ENCODE data around the gene RDH5. TPM values are rescaled to one million over a fixed set of nuclear protein-coding genes. Genes with fewer than 3 reads are reported as not detected.

Gene RDH5
- total and polyA plus RNA-seq, 2 of the 13 experiments (the other 11 are each of a cell fraction or from before 2014, with no cell fraction given), result 2.6 to 5.7 TPM

DNA sequence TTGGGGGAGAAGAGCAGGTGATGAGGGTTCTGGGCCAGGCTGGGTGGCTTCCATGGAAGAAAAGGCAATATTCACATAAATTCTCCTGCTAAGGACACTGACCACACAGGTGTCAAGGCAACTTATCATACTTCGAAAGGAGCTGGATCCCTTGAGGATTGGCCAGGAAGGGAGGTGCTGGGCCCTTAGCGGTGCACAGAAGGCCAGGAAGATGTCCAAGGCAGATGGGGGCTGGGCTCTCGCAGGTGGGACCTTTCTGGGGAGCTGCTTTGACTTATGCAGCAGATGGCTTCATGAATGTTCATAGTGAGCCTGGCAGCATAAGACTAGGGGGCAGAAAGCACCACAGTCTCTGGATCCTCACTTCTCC lies 4.7 kb downstream of the RDH5 start:
- intact Hi-C loops (cut with micrococcal nuclease; ENCODE audit: unreplicated experiment), result loop anchor here (1.0 to 5.0 kb wide), 2 partner anchors 12 to 538 kb away; no protein-coding TSS in a partner anchor
- Histone ChIP-seq H3K27ac (ENCODE audit: extremely low read length, insufficient read depth, low read length) (no peak overlapping the region), H3K27me3 (ENCODE audit: control insufficient read depth in 1 of 2, insufficient read depth in 2 of 2, low read length in 2 of 2) (no peaks in the 10 kb centered on the region; a peak in 1 of 5 replicates), H3K9me3 (ENCODE audit: low read length) (no peaks in the 10 kb centered on the region), H3K4me2 (ENCODE audit: low read depth, low read length) (no peak overlapping the region), H3K36me3 (replicated peaks in 1 of 2; ENCODE audit: control insufficient read depth in 1 of 2, insufficient read depth in 2 of 2, low read length in 2 of 2) (peaks cover 10 to 25% of the 10 kb centered on the region in 2 experiments; a peak in 4 of 5 replicates), H2AFZ (ENCODE audit: low read length) (no peak overlapping the region), H3K4me1 (ENCODE audit: insufficient read depth, low read length) (peaks cover 70% of the 10 kb centered on the region), H3K4me3 (replicated peaks in 1 of 3; ENCODE audit: insufficient read depth in 1 of 3, low read depth in 2 of 3, low read length in 3 of 3) (no peak overlapping the region), H3K9ac (ENCODE audit: insufficient read depth, low read depth, low read length) (no peak overlapping the region), H3K79me2 (ENCODE audit: insufficient read depth, low read length) (peaks cover 12% of the 10 kb centered on the region), H4K20me1 (ENCODE audit: insufficient read depth, low read length) (0 out of 2 replicates have a peak, but pooled peaks cover 8% of the 10 kb centered on the region)
- BruUV-seq (replicated peaks), result no TSS peak
- no peak for DNase-seq (ENCODE audit: low spot score)
- ChIA-PET POLR2A (interaction anchor here (1.0 to 2.0 kb wide), 4 partner anchors 9 to 249 kb away, joined by 3 to 14 read pairs (median 6); partner anchors contain the start of genes BLOC1S1 and RAB5B), CTCF (ENCODE audit: low intra/inter-chr PET ratio, low total read pairs) (interaction anchor here (3.4 kb wide), 1 partner anchor 12 kb away, joined by 36 read pairs; no protein-coding TSS in a partner anchor)
- in situ Hi-C loops (cut with HindIII; ENCODE audit: extremely low pct_ligation_motif_present, low pct_unique_long_range_greater_than_20kb), result no loop called here
- no peak for ATAC-seq
- no peak for FAIRE-seq
- WGBS (ENCODE audit: low lambda C conversion rate), result 100% methylated on average over 3 of the region's 3 CpGs
- TF ChIP-seq ELK4 (CRISPR knock-in tag; IDR thresholded peaks at IDR 0.05; ENCODE audit: borderline replicate concordance) (no peak), ZNF256 (CRISPR knock-in tag; conservative IDR thresholded peaks at IDR 0.05) (no peak), ATF3 (CRISPR knock-in tag; IDR thresholded peaks at IDR 0.05) (no peak), KAT7 (CRISPR knock-in tag; IDR thresholded peaks at IDR 0.05; ENCODE audit: borderline replicate concordance) (no peak), ZNF678 (CRISPR knock-in tag; IDR thresholded peaks at IDR 0.05) (no peak), ZNF296 (CRISPR knock-in tag; conservative IDR thresholded peaks at IDR 0.05) (no peak), ZNF841 (CRISPR knock-in tag; IDR thresholded peaks at IDR 0.05; ENCODE audit: borderline replicate concordance) (no peak), MAFG (CRISPR knock-in tag; IDR thresholded peaks at IDR 0.05) (no peak), DMAP1 (CRISPR knock-in tag; IDR thresholded peaks at IDR 0.05) (no peak), ZSCAN20 (CRISPR knock-in tag; IDR thresholded peaks at IDR 0.05; ENCODE audit: borderline replicate concordance) (no peak), BHLHE40 (IDR thresholded peaks at IDR 0.05; ENCODE audit: low read length) (no peak), SIN3A (IDR thresholded peaks at IDR 0.05; ENCODE audit: borderline replicate concordance, low read depth, low read length) (no peak), ZNF124 (CRISPR knock-in tag; IDR thresholded peaks at IDR 0.05) (no peak), ZNF788 (CRISPR knock-in tag; IDR thresholded peaks at IDR 0.05; ENCODE audit: borderline replicate concordance) (no peak)
- TF ChIP-seq, protein P1, sequence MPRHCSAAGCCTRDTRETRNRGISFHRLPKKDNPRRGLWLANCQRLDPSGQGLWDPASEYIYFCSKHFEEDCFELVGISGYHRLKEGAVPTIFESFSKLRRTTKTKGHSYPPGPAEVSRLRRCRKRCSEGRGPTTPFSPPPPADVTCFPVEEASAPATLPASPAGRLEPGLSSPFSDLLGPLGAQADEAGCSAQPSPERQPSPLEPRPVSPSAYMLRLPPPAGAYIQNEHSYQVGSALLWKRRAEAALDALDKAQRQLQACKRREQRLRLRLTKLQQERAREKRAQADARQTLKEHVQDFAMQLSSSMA (CRISPR knock-in tag; IDR thresholded peaks at IDR 0.05), result no peak
- TF ChIP-seq, protein P2, sequence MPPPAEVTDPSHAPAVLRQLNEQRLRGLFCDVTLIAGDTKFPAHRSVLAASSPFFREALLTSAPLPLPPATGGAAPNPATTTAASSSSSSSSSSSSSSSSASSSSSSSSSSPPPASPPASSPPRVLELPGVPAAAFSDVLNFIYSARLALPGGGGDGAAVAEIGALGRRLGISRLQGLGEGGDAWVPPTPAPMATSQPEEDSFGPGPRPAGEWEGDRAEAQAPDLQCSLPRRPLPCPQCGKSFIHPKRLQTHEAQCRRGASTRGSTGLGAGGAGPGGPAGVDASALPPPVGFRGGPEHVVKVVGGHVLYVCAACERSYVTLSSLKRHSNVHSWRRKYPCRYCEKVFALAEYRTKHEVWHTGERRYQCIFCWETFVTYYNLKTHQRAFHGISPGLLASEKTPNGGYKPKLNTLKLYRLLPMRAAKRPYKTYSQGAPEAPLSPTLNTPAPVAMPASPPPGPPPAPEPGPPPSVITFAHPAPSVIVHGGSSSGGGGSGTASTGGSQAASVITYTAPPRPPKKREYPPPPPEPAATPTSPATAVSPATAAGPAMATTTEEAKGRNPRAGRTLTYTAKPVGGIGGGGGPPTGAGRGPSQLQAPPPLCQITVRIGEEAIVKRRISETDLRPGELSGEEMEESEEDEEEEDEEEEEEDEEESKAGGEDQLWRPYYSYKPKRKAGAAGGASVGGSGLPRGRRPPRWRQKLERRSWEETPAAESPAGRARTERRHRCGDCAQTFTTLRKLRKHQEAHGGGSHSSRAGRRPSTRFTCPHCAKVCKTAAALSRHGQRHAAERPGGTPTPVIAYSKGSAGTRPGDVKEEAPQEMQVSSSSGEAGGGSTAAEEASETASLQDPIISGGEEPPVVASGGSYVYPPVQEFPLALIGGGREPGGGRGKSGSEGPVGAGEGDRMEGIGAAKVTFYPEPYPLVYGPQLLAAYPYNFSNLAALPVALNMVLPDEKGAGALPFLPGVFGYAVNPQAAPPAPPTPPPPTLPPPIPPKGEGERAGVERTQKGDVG (CRISPR knock-in tag; IDR thresholded peaks at IDR 0.05; ENCODE audit: borderline replicate concordance), result no peak
- TF ChIP-seq, protein P3, sequence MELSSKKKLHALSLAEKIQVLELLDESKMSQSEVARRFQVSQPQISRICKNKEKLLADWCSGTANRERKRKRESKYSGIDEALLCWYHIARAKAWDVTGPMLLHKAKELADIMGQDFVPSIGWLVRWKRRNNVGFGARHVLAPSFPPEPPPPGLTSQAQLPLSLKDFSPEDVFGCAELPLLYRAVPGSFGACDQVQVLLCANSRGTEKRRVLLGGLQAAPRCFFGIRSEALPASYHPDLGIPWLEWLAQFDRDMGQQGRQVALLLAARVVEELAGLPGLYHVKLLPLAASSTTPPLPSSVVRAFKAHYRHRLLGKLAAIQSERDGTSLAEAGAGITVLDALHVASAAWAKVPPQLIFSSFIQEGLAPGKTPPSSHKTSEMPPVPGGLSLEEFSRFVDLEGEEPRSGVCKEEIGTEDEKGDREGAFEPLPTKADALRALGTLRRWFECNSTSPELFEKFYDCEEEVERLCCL (CRISPR knock-in tag; IDR thresholded peaks at IDR 0.05; ENCODE audit: borderline replicate concordance), result no peak
- TF ChIP-seq, protein P4, sequence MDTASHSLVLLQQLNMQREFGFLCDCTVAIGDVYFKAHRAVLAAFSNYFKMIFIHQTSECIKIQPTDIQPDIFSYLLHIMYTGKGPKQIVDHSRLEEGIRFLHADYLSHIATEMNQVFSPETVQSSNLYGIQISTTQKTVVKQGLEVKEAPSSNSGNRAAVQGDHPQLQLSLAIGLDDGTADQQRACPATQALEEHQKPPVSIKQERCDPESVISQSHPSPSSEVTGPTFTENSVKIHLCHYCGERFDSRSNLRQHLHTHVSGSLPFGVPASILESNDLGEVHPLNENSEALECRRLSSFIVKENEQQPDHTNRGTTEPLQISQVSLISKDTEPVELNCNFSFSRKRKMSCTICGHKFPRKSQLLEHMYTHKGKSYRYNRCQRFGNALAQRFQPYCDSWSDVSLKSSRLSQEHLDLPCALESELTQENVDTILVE (CRISPR knock-in tag; IDR thresholded peaks at IDR 0.05), result no peak
